H9 (cell line): ENCODE data around the gene LAMTOR5. TPM values are rescaled to one million over a fixed set of nuclear protein-coding genes. Genes with fewer than 3 reads are reported as not detected.

Source experiments
- DNase-seq: peaks from one replicate; pipeline ENCODE4 v3.0.0-alpha.2; 2017
- H2AFZ ChIP-seq: one replicate; pipeline ENCODE4 v1.6.1; 2013; ENCODE audit warnings: mild to moderate bottlenecking, low read length, control low read depth, moderate library complexity
- H2AK5ac ChIP-seq: 2 replicates; pipeline ENCODE4 v1.6.1; 2013; ENCODE audit warnings: low read length, control low read depth, mixed read lengths; ENCODE audit not compliant: insufficient read length
- H2BK120ac ChIP-seq: one replicate; pipeline ENCODE4 v1.6.1; 2013; ENCODE audit warnings: low read depth, mild to moderate bottlenecking, low read length, control low read depth, inconsistent platforms; ENCODE audit not compliant: poor library complexity, severe bottlenecking
- H2BK12ac ChIP-seq: 2 replicates; pipeline ENCODE4 v1.6.1; 2013; ENCODE audit warnings: low read length, control low read depth, mixed read lengths, low read depth; ENCODE audit not compliant: insufficient read length
- H2BK15ac ChIP-seq: 2 replicates; pipeline ENCODE4 v1.6.1; 2013; ENCODE audit warnings: low read depth, low read length, control low read depth
- H2BK20ac ChIP-seq: one replicate; pipeline ENCODE4 v1.6.1; 2013; ENCODE audit warnings: low read depth, mild to moderate bottlenecking, low read length, control low read depth, inconsistent platforms; ENCODE audit not compliant: poor library complexity, severe bottlenecking
- H2BK5ac ChIP-seq: 2 replicates; pipeline ENCODE4 v1.6.1; 2013; ENCODE audit warnings: low read length, control low read depth, mixed read lengths; ENCODE audit not compliant: insufficient read length
- H3K14ac ChIP-seq: 2 replicates; pipeline ENCODE4 v1.6.1; 2013; ENCODE audit warnings: low read length, control low read depth; ENCODE audit not compliant: insufficient read depth
- H3K18ac ChIP-seq: 2 replicates; pipeline ENCODE4 v1.6.1; 2013; ENCODE audit warnings: low read depth, mild to moderate bottlenecking, mixed read lengths, low read length, control low read depth; ENCODE audit not compliant: insufficient read length
- H3K23ac ChIP-seq: 2 replicates; pipeline ENCODE4 v1.6.1; 2013; ENCODE audit warnings: low read length, control low read depth, mixed read lengths, low read depth; ENCODE audit not compliant: insufficient read length
- H3K23me2 ChIP-seq: 2 replicates; pipeline ENCODE4 v1.6.1; 2013; ENCODE audit warnings: low read depth, mild to moderate bottlenecking, mixed read lengths, low read length, control low read depth; ENCODE audit not compliant: insufficient read length, poor library complexity, severe bottlenecking
- H3K27ac ChIP-seq: 2 replicates; pipeline ENCODE4 v1.5.1; 2013; ENCODE audit warnings: low read length, control low read depth, mixed read lengths, low read depth; ENCODE audit not compliant: insufficient read length
- H3K27me3 ChIP-seq: 2 replicates; pipeline ENCODE4 v1.6.1; 2013; ENCODE audit warnings: low read length, control low read depth, inconsistent platforms; ENCODE audit not compliant: insufficient read depth
- H3K4ac ChIP-seq: 2 replicates; pipeline ENCODE4 v1.6.1; 2013; ENCODE audit warnings: low read depth, mild to moderate bottlenecking, control low read depth, inconsistent platforms, low read length, moderate library complexity
- H3K4me1 ChIP-seq: 2 replicates; pipeline ENCODE4 v1.6.1; 2013; ENCODE audit warnings: low read length, control low read depth, inconsistent platforms; ENCODE audit not compliant: insufficient read depth
- H3K4me2 ChIP-seq: 2 replicates; pipeline ENCODE4 v1.6.1; 2013; ENCODE audit warnings: low read length, control low read depth, mixed read lengths; ENCODE audit not compliant: insufficient read length, insufficient read depth
- H3K56ac ChIP-seq: 2 replicates; pipeline ENCODE4 v1.6.1; 2013; ENCODE audit warnings: low read depth, mild to moderate bottlenecking, mixed read lengths, low read length, control low read depth; ENCODE audit not compliant: insufficient read length
- H3K79me1 ChIP-seq: 2 replicates; pipeline ENCODE4 v1.6.1; 2013; ENCODE audit warnings: low read depth, mild to moderate bottlenecking, moderate library complexity, low read length, control low read depth, inconsistent platforms; ENCODE audit not compliant: insufficient read depth, poor library complexity, severe bottlenecking
- H3K79me2 ChIP-seq: 2 replicates; pipeline ENCODE4 v1.6.1; 2013; ENCODE audit warnings: low read length, control low read depth, inconsistent platforms; ENCODE audit not compliant: insufficient read depth
- H3K9ac ChIP-seq: 2 replicates; pipeline ENCODE4 v1.6.1; 2013; ENCODE audit warnings: low read length, control low read depth, mixed read lengths; ENCODE audit not compliant: insufficient read length; ENCODE audit errors: extremely low read depth
- H3K9me3 ChIP-seq: one replicate; pipeline ENCODE4 v1.6.1; 2013; ENCODE audit warnings: low read depth, low read length, inconsistent platforms; ENCODE audit not compliant: control insufficient read depth
- H3T11ph ChIP-seq: one replicate; pipeline ENCODE4 v1.6.1; 2013; ENCODE audit warnings: mild to moderate bottlenecking, low read length, control low read depth, inconsistent platforms
- H4K20me1 ChIP-seq: one replicate; pipeline ENCODE4 v1.6.1; 2013; ENCODE audit not compliant: control insufficient read depth, insufficient read length, insufficient read depth
- H4K5ac ChIP-seq: 2 replicates; pipeline ENCODE4 v1.6.1; 2013; ENCODE audit warnings: low read depth, mild to moderate bottlenecking, mixed read lengths, low read length, control low read depth; ENCODE audit not compliant: insufficient read length
- H4K8ac ChIP-seq: replicated peaks from 2 replicates; pipeline ENCODE4 v1.6.1; 2013; ENCODE audit warnings: low read length, control low read depth, mixed read lengths, low read depth; ENCODE audit not compliant: insufficient read length
- H4K91ac ChIP-seq: 2 replicates; pipeline ENCODE4 v1.6.1; 2013; ENCODE audit warnings: low read depth, mild to moderate bottlenecking, moderate library complexity, mixed read lengths, low read length, control low read depth; ENCODE audit not compliant: insufficient read length
- H3K27ac Mint-ChIP-seq, 3 experiments: 2 replicates in 2 of 3; 3 replicates in 1 of 3; pipeline ENCODE4 v1.8.0; 2020 to 2021; ENCODE audit warnings: mixed read lengths in 3 of 3, mild to moderate bottlenecking in 1 of 3, moderate library complexity in 1 of 3
- H3K27me3 Mint-ChIP-seq: 2 replicates; pipeline ENCODE4 v1.8.0; 2021; ENCODE audit warnings: low read depth, mild to moderate bottlenecking, moderate library complexity, mixed read lengths
- H3K36me3 Mint-ChIP-seq, 3 experiments: 2 replicates in 2 of 3; 3 replicates in 1 of 3; pipeline ENCODE4 v1.8.0; 2020 to 2021; ENCODE audit warnings: low read depth in 3 of 3, mixed read lengths in 3 of 3; ENCODE audit not compliant: insufficient read depth in 1 of 3
- H3K4me1 Mint-ChIP-seq, 2 experiments: 2 replicates each; pipeline ENCODE4 v1.8.0; 2020; ENCODE audit warnings: mixed read lengths in 2 of 2
- H3K4me3 Mint-ChIP-seq, 2 experiments: 2 replicates in 1 of 2; 3 replicates in 1 of 2; pipeline ENCODE4 v1.8.0; 2020 to 2021; ENCODE audit warnings: mild to moderate bottlenecking in 2 of 2, mixed read lengths in 2 of 2, moderate library complexity in 1 of 2
- H3K9me3 Mint-ChIP-seq, 2 experiments: 2 replicates in 1 of 2; 3 replicates in 1 of 2; pipeline ENCODE4 v1.8.0; 2020; ENCODE audit warnings: mild to moderate bottlenecking in 2 of 2, mixed read lengths in 2 of 2, moderate library complexity in 1 of 2
- WGBS: extraction: QIAGEN DNeasy Blood & Tissue Kit; methylation state at CpG from one replicate; pipeline ENCODE4 v1.1.7; 2013; ENCODE audit warnings: missing lambda C conversion rate, low lambda C conversion rate, mixed read lengths; ENCODE audit not compliant: insufficient read length; ENCODE audit errors: extremely low coverage; 5-methylcytosine and 5-hydroxymethylcytosine counted together
- total RNA-seq: library from RNA; stranded (reverse); gene quantifications from 2 replicates; pipeline ENCODE4 v1.2.1, GENCODE V29; 2021
- TF ChIP-seq, protein P1 (sequence below): fragments of 200-600 bp; sonication (generic); conservative IDR thresholded peaks from 3 replicates; pipeline ENCODE4 v1.8.0; 2021; ENCODE audit warnings: antibody characterized with exemption, mild to moderate bottlenecking

Gene LAMTOR5
- total RNA-seq, 1 experiment from 2014 or later, result 108 TPM

DNA sequence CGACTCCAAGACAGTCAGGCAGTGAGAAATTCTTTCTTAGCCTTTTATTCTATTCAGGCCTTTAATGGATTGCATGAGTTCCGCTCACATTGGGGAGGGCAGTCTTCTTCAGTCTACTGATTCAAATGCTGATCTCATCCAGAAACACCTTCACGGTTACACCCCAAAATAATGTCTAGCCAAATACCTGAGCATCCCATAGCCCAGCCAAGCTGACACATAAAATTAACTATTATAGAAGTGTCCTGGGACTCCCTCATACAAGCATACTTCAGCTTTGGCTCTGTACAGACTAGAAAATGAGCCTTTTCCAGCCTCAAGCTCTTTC lies 13.0 kb downstream of the LAMTOR5 start:
- Histone ChIP-seq H4K91ac (no peak overlapping the region), H2BK20ac (no peak overlapping the region), H3K23ac (no peak overlapping the region), H3K79me2 (no peaks in the 10 kb centered on the region), H2BK5ac (no peak overlapping the region), H2BK12ac (no peak overlapping the region), H3K14ac (no peak overlapping the region), H4K8ac (no peak overlapping the region), H4K20me1 (no peaks in the 10 kb centered on the region), H2AK5ac (no peak overlapping the region), H3K4ac (no peak overlapping the region), H3K9me3 (no peaks in the 10 kb centered on the region), H3K18ac (no peak overlapping the region), H3K4me1 (no peaks in the 10 kb centered on the region), H2BK15ac (no peak overlapping the region), H3T11ph (no peak overlapping the region), H2AFZ (no peak overlapping the region), H3K56ac (no peak overlapping the region), H3K23me2 (no peaks in the 10 kb centered on the region), H3K27ac (no peak overlapping the region), H3K4me2 (no peak overlapping the region), H3K27me3 (no peaks in the 10 kb centered on the region), H4K5ac (no peak overlapping the region), H2BK120ac (no peak overlapping the region), H3K79me1 (no peaks in the 10 kb centered on the region), H3K9ac (no peak overlapping the region)
- Mint-ChIP-seq H3K27me3 (no peaks in the 10 kb centered on the region), H3K27ac (no peak overlapping the region), H3K36me3 (peaks cover 9 to 25% (median 11%) of the 10 kb centered on the region in 3 experiments), H3K4me3 (no peak overlapping the region), H3K9me3 (no peaks in the 10 kb centered on the region; a peak in 1 of 5 replicates), H3K4me1 (peaks cover 18 to 24% of the 10 kb centered on the region in 2 experiments)
- WGBS, result no CpG with 5 or more reads among the region's 3 CpGs
- DNase-seq, result no peak
- TF ChIP-seq, protein P1, sequence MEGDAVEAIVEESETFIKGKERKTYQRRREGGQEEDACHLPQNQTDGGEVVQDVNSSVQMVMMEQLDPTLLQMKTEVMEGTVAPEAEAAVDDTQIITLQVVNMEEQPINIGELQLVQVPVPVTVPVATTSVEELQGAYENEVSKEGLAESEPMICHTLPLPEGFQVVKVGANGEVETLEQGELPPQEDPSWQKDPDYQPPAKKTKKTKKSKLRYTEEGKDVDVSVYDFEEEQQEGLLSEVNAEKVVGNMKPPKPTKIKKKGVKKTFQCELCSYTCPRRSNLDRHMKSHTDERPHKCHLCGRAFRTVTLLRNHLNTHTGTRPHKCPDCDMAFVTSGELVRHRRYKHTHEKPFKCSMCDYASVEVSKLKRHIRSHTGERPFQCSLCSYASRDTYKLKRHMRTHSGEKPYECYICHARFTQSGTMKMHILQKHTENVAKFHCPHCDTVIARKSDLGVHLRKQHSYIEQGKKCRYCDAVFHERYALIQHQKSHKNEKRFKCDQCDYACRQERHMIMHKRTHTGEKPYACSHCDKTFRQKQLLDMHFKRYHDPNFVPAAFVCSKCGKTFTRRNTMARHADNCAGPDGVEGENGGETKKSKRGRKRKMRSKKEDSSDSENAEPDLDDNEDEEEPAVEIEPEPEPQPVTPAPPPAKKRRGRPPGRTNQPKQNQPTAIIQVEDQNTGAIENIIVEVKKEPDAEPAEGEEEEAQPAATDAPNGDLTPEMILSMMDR, result no peak
